GM19467 (cell line): Measurements from ENCODE around the gene GJB2.

Experiments
- ATAC-seq: cut with Tn5 transposase; IDR thresholded peaks from one replicate; pipeline ENCODE4 v1.9.1; 2021; ENCODE audit warnings: mild to moderate bottlenecking, moderate library complexity; ENCODE audit not compliant: unreplicated experiment

The GJB2 gene

DNA sequence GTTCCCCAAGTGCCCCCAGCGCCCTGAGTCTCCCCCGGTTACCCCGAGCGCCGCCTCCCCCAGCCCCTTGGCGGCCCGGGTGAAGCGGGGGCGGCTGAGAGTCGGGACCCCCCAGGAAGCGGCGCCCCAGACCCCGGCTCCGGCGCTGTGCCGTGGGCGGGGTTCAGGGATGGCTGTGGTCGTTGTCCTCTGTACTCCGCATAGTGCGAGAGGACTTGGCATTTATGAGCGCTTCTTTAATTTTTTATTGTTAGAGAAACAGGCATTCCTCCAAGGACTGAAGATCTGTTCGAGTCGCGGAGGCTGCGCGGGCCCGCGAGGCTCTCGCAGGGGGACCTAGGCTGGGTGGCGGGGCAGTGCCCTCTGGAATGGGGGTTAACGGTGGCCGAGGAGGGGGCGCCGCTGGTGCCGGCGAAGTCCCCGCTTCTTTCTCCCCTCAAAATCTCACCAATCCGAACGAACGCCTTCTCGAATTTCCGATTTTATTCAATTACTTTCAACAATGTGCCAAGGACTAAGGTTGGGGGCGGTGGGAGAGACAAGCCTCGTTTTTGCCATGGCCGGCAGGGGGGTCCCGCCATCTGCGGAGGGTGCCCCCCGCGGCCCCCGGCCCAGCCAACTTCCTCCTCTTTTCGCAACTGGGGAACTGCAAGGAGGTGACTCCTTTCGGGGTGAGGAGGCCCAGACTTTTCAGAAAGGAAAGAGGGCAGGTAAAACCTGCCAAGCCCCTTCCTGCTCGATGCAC, 596 bp upstream of the GJB2 start:
- ATAC-seq: no peak

DNA sequence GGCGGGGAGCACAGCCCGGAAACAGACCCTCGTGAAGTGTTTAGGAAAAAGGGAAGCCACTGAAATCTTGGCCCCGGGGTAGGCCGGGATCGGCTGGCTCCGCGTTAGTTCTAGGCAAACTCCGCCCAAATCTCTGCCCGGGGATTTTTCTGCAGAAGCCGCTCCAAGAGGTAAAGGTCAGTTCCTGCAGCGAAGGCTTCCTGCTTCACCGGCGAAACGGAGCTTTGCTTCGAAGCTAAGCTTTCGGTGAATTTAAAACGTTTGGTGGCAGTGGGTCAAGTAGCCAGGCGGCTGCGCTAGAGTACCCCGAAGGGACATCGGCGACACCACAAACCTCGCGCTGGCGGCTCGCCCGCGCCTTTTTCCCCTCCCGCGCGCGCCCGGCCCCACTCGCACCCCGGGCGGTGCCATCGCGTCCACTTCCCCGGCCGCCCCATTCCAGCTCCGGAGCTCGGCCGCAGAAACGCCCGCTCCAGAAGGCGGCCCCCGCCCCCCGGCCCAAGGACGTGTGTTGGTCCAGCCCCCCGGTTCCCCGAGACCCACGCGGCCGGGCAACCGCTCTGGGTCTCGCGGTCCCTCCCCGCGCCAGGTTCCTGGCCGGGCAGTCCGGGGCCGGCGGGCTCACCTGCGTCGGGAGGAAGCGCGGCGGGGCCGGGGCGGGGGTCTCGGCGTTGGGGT, 441 bp downstream of the GJB2 start:
- ATAC-seq: no peak

DNA sequence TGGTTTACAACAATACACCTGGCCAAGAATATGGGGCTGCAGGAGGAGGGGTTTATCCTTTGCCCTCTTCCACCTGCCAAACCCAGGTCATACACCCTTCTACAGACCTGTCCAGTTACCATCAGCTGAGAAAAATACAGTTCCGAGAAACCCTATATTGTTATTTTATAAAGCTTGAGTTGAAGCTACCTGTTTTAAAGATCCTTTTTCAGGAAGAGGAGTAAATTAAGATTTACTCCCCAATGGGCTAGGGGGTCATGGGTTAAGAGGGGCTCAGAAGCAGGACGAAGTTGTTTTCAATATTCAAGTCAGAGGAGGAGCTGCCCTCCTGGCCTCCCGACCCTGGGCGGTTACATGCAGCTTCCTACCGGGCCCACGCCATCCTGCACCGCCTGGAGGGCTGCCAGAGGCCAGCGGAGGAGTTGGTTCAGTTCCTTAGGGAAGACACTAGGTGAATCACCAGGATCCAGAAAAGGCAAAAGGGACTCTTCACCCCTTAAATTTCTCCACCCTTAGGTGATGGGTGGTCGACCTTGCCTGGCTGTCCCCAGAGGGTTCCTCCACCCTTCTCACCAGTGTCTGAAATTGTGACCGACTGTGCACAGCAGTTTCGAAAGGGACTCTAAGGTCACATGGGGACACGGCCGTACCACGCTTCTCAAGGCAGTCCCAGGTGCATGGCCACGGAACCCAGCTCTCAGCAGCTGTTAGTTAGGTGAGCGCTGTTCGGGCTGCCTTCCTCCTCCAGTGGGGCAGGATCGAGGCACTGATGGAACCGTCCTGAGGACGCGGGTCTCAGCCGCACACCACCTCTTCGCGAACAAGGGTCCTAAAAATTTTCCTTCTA, 1.2 kb downstream of the GJB2 start:
- ATAC-seq: no peak

DNA sequence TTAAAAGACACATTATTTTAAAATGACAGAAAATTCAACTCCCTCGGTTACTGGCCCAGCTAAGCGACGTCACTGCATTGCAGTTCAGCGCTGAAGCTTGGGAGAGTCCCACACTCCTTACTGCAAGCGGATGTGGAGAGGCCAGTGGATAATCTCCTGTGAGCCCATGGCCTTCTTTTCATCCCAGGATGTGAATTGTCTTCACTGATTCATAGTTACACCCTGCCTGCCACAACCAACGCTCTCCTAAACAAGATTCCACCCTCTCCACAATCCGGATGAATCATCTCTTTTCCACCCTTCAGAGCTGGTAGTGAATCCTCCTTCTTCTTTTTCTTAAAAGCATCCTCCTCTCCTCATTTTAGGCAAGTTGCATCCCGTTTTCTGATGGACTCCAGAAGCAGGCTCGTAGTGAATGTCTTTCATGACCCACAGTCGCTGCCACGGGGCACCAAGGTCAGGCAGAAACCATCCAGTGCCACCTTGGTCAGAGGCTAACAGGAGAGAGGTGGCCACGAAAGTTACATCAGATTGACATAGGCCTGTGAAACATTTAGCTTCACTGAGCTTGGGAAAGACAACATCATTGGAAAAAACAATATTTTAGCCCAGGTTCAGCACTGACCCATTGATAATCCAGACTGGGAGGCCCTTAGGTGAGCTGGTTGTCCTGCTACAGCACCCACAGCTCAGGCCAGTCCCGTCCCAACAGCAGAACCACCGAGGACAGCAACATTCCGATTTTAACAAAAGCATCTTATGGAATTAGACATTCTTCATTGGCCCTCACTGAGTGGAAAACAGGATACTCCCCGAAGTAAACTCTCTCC, 2.0 kb downstream of the GJB2 start:
- no peak for ATAC-seq

DNA sequence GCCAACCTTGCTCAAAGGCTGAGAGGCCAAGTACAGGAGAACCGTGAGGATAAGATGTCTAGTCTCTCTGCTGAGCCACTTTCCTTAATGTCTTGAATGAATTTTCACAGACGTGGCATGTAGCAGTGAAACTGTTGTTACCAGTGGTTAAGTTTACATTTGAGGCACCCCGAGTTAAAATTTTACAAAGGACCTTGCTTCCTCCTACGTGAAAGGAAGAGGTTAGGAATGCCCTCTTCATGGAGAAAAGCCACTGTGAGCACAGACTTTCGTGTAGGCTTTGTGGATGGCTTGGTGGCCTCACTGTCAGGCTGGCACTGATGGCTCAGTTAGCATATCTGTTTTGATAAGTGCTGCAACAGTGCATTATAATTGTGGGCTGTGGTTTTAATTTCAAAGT, 2.7 kb downstream of the GJB2 start:
- no peak for ATAC-seq

DNA sequence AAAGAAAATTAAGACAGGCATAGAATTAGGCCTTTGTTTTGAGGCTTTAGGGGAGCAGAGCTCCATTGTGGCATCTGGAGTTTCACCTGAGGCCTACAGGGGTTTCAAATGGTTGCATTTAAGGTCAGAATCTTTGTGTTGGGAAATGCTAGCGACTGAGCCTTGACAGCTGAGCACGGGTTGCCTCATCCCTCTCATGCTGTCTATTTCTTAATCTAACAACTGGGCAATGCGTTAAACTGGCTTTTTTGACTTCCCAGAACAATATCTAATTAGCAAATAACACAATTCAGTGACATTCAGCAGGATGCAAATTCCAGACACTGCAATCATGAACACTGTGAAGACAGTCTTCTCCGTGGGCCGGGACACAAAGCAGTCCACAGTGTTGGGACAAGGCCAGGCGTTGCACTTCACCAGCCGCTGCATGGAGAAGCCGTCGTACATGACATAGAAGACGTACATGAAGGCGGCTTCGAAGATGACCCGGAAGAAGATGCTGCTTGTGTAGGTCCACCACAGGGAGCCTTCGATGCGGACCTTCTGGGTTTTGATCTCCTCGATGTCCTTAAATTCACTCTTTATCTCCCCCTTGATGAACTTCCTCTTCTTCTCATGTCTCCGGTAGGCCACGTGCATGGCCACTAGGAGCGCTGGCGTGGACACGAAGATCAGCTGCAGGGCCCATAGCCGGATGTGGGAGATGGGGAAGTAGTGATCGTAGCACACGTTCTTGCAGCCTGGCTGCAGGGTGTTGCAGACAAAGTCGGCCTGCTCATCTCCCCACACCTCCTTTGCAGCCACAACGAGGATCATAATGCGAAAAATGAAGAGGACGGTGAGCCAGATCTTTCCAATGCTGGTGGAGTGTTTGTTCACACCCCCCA, 3.8 kb downstream of the GJB2 start:
- ATAC-seq: no peak

DNA sequence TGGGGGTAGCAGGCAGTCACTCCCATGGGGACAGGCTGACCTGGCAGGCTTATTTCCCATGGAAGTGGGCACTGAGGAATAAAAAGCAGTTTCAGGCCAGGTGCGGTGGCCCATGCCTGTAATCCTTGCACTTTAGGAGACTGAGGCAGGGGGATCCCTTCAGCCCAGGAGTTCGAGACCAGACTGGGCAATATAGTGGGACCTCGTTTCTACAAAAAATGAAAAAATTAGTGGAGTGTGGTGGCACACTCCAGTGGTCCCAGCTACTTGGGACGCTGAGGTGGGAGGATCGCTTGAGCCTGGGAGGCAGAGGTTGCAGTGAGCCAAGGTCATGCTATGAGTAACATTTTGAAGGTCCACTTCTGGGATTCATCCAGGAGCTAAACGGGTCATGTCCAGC, 6.0 kb downstream of the GJB2 start:
- no peak for ATAC-seq

DNA sequence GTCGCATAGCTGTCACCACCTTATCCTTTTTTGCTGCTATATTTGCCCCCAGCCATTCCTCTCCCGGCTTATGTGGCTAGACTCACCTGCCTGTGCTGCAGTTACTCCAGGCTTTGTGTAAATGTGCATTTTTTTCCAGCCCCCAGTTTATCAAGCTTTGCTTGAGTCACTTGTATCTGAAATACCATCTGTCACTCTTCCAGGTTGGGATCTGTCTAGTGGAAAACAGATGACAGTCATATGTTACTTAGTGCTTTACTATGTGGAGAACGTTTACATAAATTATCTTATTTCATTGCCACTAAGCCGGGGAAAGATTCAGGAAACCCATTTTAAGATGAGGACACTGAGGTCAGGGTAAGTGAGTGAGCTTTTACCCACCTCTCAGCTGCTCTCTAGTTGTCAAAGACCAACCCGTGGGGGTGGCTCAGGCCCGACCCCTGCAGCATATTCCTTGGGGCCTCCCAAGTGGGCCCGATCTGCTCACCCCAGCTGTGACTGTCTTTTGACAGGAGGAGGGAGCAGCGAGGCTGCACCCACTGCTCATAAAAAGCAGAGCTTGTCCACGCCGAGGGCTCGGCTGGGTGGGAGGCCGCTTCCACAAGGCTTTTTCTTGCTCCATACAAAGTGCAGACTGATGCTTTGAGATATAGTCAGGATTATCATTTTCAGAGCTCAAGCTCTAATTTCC, 7.2 kb downstream of the GJB2 start:
- no peak for ATAC-seq

DNA sequence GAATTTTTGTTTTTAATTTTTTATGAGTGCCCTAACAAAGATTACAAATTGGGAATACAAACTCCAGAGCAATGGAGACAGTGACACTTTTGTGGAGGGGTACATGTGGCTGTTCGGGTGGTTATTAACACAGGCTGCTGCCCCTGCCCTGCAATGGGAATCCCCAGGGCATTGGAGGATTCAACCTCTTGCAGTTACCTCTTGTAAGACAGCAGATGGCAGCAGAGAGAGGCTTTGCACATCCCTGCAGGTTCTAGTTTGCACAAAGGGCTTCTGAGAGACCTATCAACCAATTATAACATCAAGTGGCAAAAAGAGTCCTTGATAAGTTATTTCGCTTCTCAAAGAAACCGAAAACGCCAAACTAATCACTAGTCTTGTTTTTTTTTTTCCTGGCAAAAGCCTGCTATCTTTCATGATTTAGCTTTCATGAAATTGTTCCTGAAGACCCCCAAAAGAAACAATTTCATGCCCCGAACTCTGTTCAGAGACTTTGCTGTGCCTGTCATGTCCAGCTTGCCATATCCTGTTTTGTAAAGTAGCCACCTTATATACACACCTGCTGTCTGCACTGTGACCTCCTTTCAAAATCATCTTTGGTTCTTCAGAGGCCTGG, 10.4 kb downstream of the GJB2 start:
- ATAC-seq: peak; percentile 53

DNA sequence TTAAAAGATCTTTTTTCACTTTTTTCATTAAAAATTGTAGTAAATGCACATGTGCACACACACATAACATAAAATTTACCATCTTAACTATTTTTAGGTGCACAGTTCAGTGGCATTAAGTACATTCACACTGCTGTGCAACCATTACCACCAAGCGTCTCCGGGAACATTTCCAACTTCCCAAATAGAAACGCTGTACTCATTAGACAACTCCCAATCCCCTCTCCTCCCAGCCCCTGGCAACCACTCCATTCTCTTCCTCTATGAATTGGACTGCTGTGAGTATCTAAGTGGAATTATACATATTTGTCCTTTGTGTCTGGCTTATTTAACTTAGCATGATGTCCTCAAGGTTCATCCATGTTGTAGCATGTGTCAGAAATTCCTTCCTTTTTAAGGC, 11.6 kb downstream of the GJB2 start:
- no peak for ATAC-seq

DNA sequence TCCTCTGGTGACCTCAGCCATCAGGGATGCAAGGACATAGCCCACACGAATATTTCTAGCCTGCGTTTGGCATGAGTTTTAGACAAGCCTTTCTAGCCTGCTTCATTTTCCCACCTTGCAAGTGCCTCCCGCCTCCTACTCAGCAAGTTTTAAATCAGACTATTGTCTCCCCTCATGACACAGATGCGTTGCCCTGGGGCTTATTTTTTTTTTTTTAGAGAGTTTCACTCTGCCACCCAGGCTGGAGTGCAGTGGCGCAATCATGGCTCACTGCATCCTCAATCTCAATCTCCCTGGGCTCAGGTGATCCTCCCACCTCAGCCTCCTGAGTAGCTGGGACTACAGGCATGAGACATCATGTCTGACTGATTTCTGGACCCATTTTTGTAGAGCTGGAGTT, 14.6 kb downstream of the GJB2 start:
- no peak for ATAC-seq

DNA sequence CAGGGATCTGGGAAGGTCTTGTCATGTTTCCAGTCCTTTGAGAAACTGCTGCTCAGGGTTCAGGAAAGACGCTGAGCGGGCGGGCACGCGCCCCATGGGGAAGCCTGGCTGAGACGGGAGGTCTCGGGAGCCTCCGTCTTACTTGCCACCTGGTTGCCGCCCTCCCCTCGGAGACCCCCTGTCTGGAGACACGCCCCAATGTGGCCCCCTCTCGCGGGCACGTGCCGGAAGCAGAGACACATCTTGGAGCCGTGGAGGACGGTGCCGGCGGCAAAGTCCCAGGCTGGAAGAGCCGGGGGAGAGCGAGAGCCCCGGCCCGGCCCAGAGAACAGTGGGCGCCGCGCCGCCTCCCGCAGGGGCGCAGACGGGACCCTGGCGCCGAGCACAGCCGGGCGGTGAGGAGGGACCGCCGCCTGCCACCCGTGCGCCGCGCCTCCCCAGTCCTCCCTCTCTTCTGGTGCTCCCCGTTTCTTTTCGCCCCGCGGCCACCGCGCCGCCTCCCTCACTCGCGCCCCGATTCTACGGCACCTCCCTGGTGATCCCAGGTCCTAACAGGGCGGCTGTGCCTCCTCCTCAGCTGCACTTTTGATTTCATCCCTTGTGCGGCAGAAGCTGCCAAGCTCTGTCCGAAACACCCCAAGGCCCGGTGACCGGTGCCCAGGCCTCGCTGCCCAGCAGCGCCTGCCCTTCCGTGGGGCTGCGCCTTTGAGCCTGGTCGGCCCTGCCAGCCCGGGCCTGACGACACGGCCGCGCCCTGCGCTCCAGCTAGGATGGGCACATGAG, 15.5 kb downstream of the GJB2 start:
- ATAC-seq: no peak

DNA sequence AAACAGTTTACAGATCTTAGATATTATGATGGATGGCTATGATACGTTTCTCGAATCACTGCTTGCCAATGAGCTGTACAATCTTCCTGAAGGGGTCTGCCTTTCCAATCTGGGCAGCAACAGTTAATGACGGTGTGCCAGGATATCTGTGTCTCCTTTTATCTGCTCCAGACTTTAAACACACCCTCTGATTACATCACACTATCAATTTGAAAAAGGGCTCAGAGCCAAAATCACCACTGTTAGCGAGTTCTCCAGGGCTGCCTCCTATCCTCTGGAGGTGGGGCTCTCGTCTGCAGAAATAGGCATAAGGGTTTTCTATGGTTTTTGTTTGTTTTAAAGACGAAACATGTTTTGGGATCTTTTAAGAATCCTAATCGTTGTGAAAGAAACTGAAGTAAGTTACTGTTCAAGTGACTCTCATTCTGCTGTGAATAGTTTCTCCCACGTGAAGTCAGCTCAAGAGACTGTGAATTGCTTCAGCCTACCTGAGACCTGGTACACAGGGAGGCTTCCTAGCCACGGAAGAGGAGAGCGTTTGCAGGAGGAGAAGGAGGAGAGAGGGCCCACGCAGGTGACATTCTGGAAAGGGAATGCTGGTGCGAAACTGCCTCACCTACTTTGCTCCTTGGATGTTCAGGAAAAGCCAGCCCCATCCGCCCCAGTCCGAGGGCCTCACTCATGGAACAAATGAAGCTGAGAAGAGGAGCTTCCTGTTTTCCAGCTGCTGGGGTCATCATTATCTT, 16.7 kb downstream of the GJB2 start:
- no peak for ATAC-seq

DNA sequence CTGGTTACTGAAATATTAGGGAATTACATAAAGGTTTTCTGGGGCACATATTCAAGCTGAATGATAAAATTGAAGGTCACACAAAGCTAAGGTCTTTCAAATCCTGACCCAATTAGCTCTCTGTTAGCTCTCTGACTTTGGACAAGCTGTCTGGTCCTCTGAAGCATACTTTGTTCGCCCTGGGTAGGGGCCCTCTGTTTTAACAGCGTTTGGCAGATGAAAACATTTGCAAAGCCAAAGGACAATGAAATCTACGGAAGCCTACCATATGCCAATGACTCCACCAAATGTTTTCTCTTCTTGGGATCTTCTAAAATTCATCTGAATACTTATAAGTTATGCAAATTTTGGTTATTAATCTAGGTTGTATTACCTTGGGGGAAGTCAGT, 17.3 kb downstream of the GJB2 start:
- no peak for ATAC-seq

DNA sequence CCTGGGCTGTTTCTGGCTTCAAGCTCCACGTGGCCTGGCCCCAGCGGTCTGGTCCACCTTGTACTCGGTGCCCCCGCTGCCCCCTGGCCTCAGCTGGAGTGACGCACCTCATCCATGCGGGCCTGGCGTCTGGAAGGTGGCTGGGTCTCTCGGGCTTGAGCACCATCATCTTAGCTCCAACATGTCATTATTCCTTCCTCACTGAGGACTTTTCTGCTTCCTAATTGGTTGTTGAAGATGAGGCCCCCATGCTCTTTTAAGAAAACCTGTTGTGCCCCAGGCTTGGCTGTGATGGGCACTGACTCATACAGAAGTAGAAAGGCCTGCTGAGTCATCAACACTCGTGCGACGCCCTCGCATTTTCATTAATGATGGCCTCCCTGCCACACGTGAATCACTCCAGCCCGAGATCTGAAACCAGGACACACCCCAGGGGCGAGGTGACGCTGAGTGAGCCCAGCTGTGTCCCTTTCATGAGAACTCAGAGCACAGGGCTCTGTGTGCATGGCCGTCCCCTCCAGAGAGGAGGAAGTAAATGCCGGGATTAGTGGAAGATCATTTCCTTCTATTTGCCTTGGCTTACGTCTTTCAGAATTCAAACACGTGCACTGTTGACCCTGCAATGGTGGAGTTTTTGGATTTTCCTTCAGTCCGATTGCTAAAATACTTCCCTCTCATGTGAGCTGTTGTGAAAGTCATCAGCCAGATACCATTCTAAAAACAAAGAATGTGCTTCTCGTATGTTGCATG, 17.9 kb downstream of the GJB2 start:
- ATAC-seq: peak; percentile 74

DNA sequence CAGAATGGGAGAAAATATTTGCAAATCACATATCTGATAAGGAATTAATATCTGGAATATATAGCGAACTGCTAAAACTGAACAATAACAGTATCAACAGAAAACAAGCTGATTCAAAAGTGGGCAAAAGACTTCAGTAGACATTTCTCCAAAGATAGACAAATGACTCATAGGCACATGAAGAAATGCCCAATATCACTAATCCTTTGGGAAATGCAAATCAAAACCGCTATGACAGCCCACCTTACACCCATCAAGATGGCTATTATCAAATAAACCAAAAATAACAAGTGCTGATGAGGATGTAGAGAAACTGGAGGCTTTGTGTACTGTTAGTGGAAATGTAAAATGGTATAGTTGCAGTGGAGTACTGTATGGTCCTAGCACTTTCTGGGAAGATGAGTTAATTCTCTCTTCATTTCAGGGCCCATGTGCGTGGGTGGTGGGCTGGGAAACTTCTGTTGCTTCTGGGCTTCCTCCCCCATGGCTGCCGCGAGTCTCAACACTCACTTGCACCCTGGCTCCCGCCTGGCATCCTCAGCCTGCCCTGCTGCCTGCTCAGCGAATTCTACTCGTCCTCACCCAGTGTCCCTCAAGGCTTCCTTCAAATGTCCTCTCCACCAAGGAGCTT, 19.5 kb downstream of the GJB2 start:
- ATAC-seq: no peak
